NCI-H345 treated with DMSO at 0.1 percent for 48 hours (cell line): ENCODE data around the gene ZNF385C.

Experiments
- DNase-seq: peaks from one replicate; lab custom pipeline; 2025; ENCODE audit not compliant: unreplicated experiment; lab: John Stamatoyannopoulos, UW

The ZNF385C gene

GRCh38 chr17:41996855-41997164 lies 101.5 kb downstream of the ZNF385C start:
- DNase-seq, result no peak

- DNase-seq, result no peak
Measured at GRCh38 chr17:41992576-41992975, 105.7 kb downstream of the ZNF385C start.

- DNase-seq, result no peak
Measured at GRCh38 chr17:41989702-41990419, 108.4 kb downstream of the ZNF385C start.

GRCh38 chr17:41988418-41988817 lies 109.9 kb downstream of the ZNF385C start:
- no peak for DNase-seq

GRCh38 chr17:41987642-41988041 lies 110.6 kb downstream of the ZNF385C start:
- DNase-seq, result no peak

- DNase-seq, result no peak
Measured at GRCh38 chr17:41986634-41987033, 111.6 kb downstream of the ZNF385C start.

GRCh38 chr17:41985919-41986318 lies 112.4 kb downstream of the ZNF385C start:
- DNase-seq, result no peak

- DNase-seq, result no peak
Measured at GRCh38 chr17:41984454-41984853, 113.8 kb downstream of the ZNF385C start.

- no peak for DNase-seq
Measured at GRCh38 chr17:41982026-41982760, 116.1 kb downstream of the ZNF385C start.

- DNase-seq, result no peak
Measured at GRCh38 chr17:41977991-41978390, 120.3 kb downstream of the ZNF385C start.

GRCh38 chr17:41976142-41976768 lies 122.0 kb downstream of the ZNF385C start:
- no peak for DNase-seq
